Muscle layer of colon (tissue), 2 donors: ENCODE measurements around the gene TMEM80.

Experiments
- H3K27ac ChIP-seq: one replicate; pipeline ENCODE4 v1.7.0; 2013; ENCODE audit warnings: low read depth, mild to moderate bottlenecking, low read length, moderate library complexity
- H3K27me3 ChIP-seq, 2 donors: one replicate each; pipeline ENCODE4 v1.7.0; 2013; ENCODE audit warnings: low read length in 2 of 2, mild to moderate bottlenecking in 2 of 2; ENCODE audit not compliant: insufficient read depth in 2 of 2, control insufficient read depth in 1 of 2
- H3K36me3 ChIP-seq: one replicate; pipeline ENCODE4 v1.7.0; 2013; ENCODE audit warnings: mild to moderate bottlenecking, low read length; ENCODE audit not compliant: insufficient read depth
- H3K4me1 ChIP-seq: one replicate; pipeline ENCODE4 v1.7.0; 2013; ENCODE audit warnings: mild to moderate bottlenecking, low read length; ENCODE audit not compliant: insufficient read depth
- H3K4me3 ChIP-seq, 2 donors: one replicate each; pipeline ENCODE4 v1.7.0; 2013; ENCODE audit warnings: low read length in 2 of 2, low read depth in 1 of 2, mild to moderate bottlenecking in 1 of 2, moderate library complexity in 1 of 2
- H3K9ac ChIP-seq: one replicate; pipeline ENCODE4 v1.7.0; 2013; ENCODE audit warnings: low read length
- H3K9me3 ChIP-seq: one replicate; pipeline ENCODE4 v1.7.0; 2013; ENCODE audit warnings: mild to moderate bottlenecking, low read length
- donor health status: abdominal sarcoma.
- donor health status: Adenocarcinoma of cecum.

Gene TMEM80

DNA sequence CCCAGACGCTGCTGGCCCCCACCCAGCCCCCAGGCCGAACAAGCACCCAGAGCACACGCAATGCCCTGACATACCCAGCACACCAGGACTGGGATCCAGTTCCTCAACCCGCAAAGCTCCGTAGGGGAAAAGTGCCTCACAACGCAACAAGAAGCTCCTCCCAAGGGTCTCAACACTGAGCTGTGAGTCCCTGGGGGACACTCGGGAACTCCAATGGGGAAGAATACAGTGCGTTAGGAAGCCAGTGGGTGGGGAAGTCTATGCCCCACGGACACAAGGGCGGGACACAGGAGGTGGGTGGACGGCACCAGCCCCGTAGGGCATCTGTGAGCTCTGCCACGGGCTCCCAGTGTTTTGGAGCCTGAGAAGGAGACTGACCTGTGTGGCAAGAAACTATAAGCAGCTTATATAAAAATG lies 2.2 kb upstream of the TMEM80 start:
- Histone ChIP-seq H3K9me3 (no peaks in the 10 kb centered on the region), H3K27me3 (no peaks in the 10 kb centered on the region), H3K9ac (no peak overlapping the region), H3K27ac (no peak overlapping the region), H3K4me1 (peaks cover 30% of the 10 kb centered on the region), H3K4me3 (no peak overlapping the region), H3K36me3 (no peaks in the 10 kb centered on the region)

GRCh38 chr11:693887-694562 lies 1.6 kb upstream of the TMEM80 start:
- no peaks in the 10 kb centered on the region for H3K9me3 ChIP-seq
- no peak overlapping the region for H3K27ac ChIP-seq
- no peak overlapping the region for H3K4me3 ChIP-seq
- no peaks in the 10 kb centered on the region for H3K27me3 ChIP-seq
- no peaks in the 10 kb centered on the region for H3K36me3 ChIP-seq
- peaks cover 30% of the 10 kb centered on the region for H3K4me1 ChIP-seq
- H3K9ac ChIP-seq = no peak overlapping the region

DNA sequence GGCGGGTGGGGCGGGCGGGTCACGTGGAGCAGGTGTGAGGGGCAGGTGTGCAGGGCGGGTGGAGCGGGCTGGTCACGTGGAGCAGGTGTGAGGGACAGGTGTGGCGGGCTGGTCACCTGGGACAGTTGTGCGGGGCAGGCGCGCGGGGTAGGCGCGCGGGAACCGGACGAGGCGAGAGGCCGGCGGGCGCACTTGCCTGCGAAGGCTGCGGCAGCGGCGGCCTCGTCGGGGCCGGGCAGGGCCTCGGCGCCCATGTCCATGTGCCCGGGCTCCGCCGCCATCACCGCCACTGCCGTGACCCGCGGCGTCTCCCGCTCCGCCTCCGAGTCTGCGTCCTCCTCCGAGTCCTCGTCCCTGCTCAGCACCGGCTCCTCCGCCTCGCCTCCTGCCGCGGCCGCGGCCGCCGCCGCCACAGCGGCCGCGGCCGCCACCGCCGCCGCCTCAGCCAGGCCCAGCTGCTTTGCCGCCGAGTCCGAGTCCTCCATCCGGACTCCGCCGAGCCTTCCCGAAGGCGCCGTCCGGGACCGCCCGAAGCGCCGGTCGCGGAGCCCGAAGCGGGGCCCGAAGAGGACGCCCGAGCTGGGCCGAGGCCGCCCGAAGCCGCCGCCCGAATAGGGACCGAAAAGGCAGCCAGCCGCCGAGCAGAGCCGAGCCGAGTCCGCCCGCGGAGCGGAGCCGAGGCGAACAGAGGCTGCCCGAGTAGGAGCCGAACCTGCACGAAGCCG lies 891 bp upstream of the TMEM80 start, which contains the start of gene DEAF1:
DEAF1 (minus strand) TSS at position 660 of the 725 bp plus-strand sequence; CDS start at position 485, 175 bp downstream.
- H3K27me3 ChIP-seq = no peaks in the 10 kb centered on the region
- H3K4me3 ChIP-seq = peak within 1 kb of the TSS; percentile 71 to 84
- H3K4me1 ChIP-seq = peaks cover 30% of the 10 kb centered on the region
- peak within 1 kb of the TSS; percentile 98 for H3K27ac ChIP-seq
- peak within 1 kb of the TSS; percentile 57 for H3K9ac ChIP-seq
- H3K9me3 ChIP-seq = no peaks in the 10 kb centered on the region
- H3K36me3 ChIP-seq = no peaks in the 10 kb centered on the region

DNA sequence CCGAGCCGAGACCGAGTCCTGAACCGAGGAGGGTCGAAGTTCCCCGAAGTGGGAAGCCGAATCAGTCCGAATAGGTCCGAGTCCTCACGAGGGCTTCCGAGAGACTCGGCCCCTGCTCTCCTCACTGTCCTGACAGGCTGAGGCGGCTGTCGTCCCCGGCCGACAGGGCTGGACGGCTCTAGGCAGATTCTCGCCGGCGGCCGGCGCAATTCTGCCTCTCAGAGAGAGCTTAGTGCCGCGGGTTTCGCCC lies 403 bp upstream of the TMEM80 start:
- H3K27ac ChIP-seq = peak overlapping the region; percentile 98
- no peaks in the 10 kb centered on the region for H3K36me3 ChIP-seq
- H3K9me3 ChIP-seq = no peaks in the 10 kb centered on the region
- H3K4me3 ChIP-seq = peak overlapping the region; percentile 71
- peaks cover 30% of the 10 kb centered on the region for H3K4me1 ChIP-seq
- H3K27me3 ChIP-seq = no peaks in the 10 kb centered on the region
- H3K9ac ChIP-seq = no peak overlapping the region

- peak overlapping the region in 1 of 2 donors; percentile 71 for H3K4me3 ChIP-seq
Measured at GRCh38 chr11:696955-697491, 1.4 kb downstream of the TMEM80 start.

DNA sequence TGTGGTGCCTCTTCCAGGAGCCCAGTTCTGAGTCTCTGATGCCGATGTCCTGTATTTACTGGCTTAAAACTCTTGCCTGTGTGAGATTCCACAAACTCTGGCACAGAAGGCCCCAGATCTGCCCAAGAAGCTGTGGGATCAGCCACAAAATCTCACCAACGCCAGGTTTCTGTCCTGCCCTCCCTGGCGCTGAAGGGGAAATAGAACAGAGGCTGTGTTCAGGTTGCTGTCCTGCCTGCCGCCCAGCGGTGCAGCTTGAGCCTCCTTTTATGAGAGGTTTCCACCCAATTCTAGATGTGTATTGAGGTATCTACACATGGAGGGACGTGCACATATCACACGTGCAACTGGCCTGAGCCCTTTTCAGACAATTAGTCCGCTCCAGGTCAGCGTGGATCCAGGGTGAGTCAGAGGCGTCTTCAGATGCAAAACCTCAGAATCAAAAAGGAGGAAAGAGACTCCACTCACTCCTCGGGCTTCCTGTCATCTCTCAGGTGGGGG lies 2.2 kb downstream of the TMEM80 start:
- Histone ChIP-seq H3K27ac (peak overlapping the region; percentile 12), H3K9ac (peak overlapping the region; percentile 0), H3K4me3 (peak overlapping the region in 1 of 2 donors; percentile 2)

More at GRCh38 chr11:696955-697491, 1.4 kb downstream of the TMEM80 start:
- peaks cover 9% of the 10 kb centered on the region for H3K36me3 ChIP-seq
- H3K9ac ChIP-seq = peak overlapping the region; percentile 0
- no peaks in the 10 kb centered on the region for H3K27me3 ChIP-seq
- H3K9me3 ChIP-seq = no peaks in the 10 kb centered on the region
- peak overlapping the region; percentile 98 for H3K27ac ChIP-seq
- H3K4me1 ChIP-seq = peaks cover 30% of the 10 kb centered on the region

GRCh38 chr11:698493-699115 lies 3.0 kb downstream of the TMEM80 start:
- peaks cover 18% of the 10 kb centered on the region for H3K36me3 ChIP-seq
- H3K27ac ChIP-seq = no peak overlapping the region
- H3K9ac ChIP-seq = no peak overlapping the region
- peaks cover 25% of the 10 kb centered on the region for H3K4me1 ChIP-seq
- no peak overlapping the region for H3K4me3 ChIP-seq
- H3K9me3 ChIP-seq = no peaks in the 10 kb centered on the region
- H3K27me3 ChIP-seq = no peaks in the 10 kb centered on the region

More for the DNA sequence above, 2.2 kb downstream of the TMEM80 start:
- H3K4me1 ChIP-seq = peaks cover 30% of the 10 kb centered on the region
- H3K27me3 ChIP-seq = no peaks in the 10 kb centered on the region
- peaks cover 13% of the 10 kb centered on the region for H3K36me3 ChIP-seq
- no peaks in the 10 kb centered on the region for H3K9me3 ChIP-seq

- Histone ChIP-seq H3K27ac (no peak overlapping the region), H3K9ac (no peak overlapping the region), H3K4me3 (no peak overlapping the region), H3K36me3 (peaks cover 18% of the 10 kb centered on the region), H3K27me3 (no peaks in the 10 kb centered on the region), H3K9me3 (no peaks in the 10 kb centered on the region), H3K4me1 (peaks cover 20% of the 10 kb centered on the region)
Measured at GRCh38 chr11:699116-699508, 3.5 kb downstream of the TMEM80 start.

DNA sequence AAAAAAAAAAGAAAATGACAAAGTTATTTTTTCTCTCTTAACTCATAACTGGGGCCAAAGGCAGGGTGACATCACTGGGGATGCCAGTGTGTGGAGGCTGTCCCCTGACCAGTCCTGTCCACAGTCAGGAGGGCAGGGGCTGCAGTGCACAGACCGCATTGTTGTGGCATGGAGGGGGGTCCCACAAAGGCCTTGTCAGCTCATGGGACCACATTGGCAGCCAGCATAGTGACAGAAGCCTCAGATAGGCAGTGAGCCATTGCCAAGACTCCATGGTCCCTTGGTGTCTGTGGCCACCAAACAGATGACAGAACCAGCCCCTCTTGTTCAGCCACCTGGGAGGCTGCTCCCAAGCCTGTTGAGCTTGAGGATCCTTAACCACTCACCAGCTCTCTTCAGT lies 4.1 kb downstream of the TMEM80 start:
- Histone ChIP-seq H3K9me3 (no peaks in the 10 kb centered on the region), H3K4me1 (peaks cover 18% of the 10 kb centered on the region), H3K27me3 (no peaks in the 10 kb centered on the region), H3K4me3 (no peak overlapping the region), H3K36me3 (peaks cover 18% of the 10 kb centered on the region), H3K27ac (no peak overlapping the region), H3K9ac (no peak overlapping the region)

GRCh38 chr11:701741-702461 lies 6.3 kb downstream of the TMEM80 start:
- Histone ChIP-seq H3K4me3 (no peak overlapping the region), H3K27ac (no peak overlapping the region), H3K27me3 (no peaks in the 10 kb centered on the region), H3K9ac (no peak overlapping the region), H3K36me3 (peaks cover 18% of the 10 kb centered on the region), H3K4me1 (peaks cover 17% of the 10 kb centered on the region), H3K9me3 (no peaks in the 10 kb centered on the region)
